WTC11 (cell line): Measurements from ENCODE around the gene USP47. TPM values are rescaled to one million over a fixed set of nuclear protein-coding genes. Genes with fewer than 3 reads are reported as not detected.

Experiments used
- ATAC-seq: fragments of 200-7000 bp; cut with Tn5 transposase; 2 replicates; pipeline ENCODE4 v1.10.0; 2021; ENCODE audit warnings: mild to moderate bottlenecking, moderate library complexity
- CTCF ChIA-PET: fragments of 300-600 bp; sonication (Branson Sonifier 250); formaldehyde crosslinking; loops from one replicate; lab custom pipeline; 2021; ENCODE audit warnings: antibody characterized with exemption; lab: Charles Lee
- POLR2A ChIA-PET: fragments of 350-600 bp; sonication (Branson Sonifier 250); formaldehyde crosslinking; loops from one replicate; lab custom pipeline; 2021; ENCODE audit warnings: antibody characterized with exemption; lab: Charles Lee
- DNase-seq: peaks from one replicate; pipeline ENCODE4 v3.0.0; 2021; ENCODE audit warnings: low spot score
- H3K27ac Mint-ChIP-seq: 2 replicates; pipeline ENCODE4 v1.8.0; 2021; ENCODE audit warnings: mixed read lengths
- H3K27me3 Mint-ChIP-seq: 2 replicates; pipeline ENCODE4 v1.8.0; 2021; ENCODE audit warnings: low read depth, mild to moderate bottlenecking, moderate library complexity, mixed read lengths
- H3K36me3 Mint-ChIP-seq: 2 replicates; pipeline ENCODE4 v1.8.0; 2021; ENCODE audit warnings: mixed read lengths
- H3K4me1 Mint-ChIP-seq: 2 replicates; pipeline ENCODE4 v1.8.0; 2022; ENCODE audit warnings: mixed read lengths
- H3K4me3 Mint-ChIP-seq: 2 replicates; pipeline ENCODE4 v1.8.0; 2021; ENCODE audit warnings: mild to moderate bottlenecking, moderate library complexity, mixed read lengths
- H3K9me3 Mint-ChIP-seq: 2 replicates; pipeline ENCODE4 v1.8.0; 2021; ENCODE audit warnings: mixed read lengths
- AR ChIP-seq: fragments of 250-450 bp; sonication (Bioruptor Pico); IDR thresholded peaks from 2 replicates; pipeline ENCODE4 v1.9.0; 2021; ENCODE audit warnings: mild to moderate bottlenecking
- ATF6 ChIP-seq: sonication (generic); formaldehyde crosslinking; IDR thresholded peaks from 2 replicates; pipeline ENCODE4 v1.8.1; 2023; ENCODE audit warnings: mild to moderate bottlenecking, missing genetic modification reagents
- CREB1 ChIP-seq: sonication (generic); formaldehyde crosslinking; IDR thresholded peaks from 2 replicates; pipeline ENCODE4 v1.8.0; 2023; ENCODE audit warnings: mild to moderate bottlenecking, missing genetic modification reagents
- ERG ChIP-seq: fragments of 250-450 bp; sonication (Bioruptor Pico); IDR thresholded peaks from 2 replicates; pipeline ENCODE4 v1.8.0; 2021; ENCODE audit warnings: mild to moderate bottlenecking
- KAT7 ChIP-seq: sonication (generic); formaldehyde crosslinking; IDR thresholded peaks from 2 replicates; pipeline ENCODE4 v1.8.1; 2023; ENCODE audit warnings: missing genetic modification reagents, mild to moderate bottlenecking, borderline replicate concordance
- MAX ChIP-seq: sonication (generic); formaldehyde crosslinking; IDR thresholded peaks from 2 replicates; pipeline ENCODE4 v1.8.0; 2022; ENCODE audit warnings: mild to moderate bottlenecking, missing genetic modification reagents
- MYBL2 ChIP-seq: sonication (generic); formaldehyde crosslinking; IDR thresholded peaks from 2 replicates; pipeline ENCODE4 v1.8.1; 2023; ENCODE audit warnings: mild to moderate bottlenecking, moderate library complexity, missing genetic modification reagents
- NR1H2 ChIP-seq: sonication (generic); formaldehyde crosslinking; IDR thresholded peaks from 2 replicates; pipeline ENCODE4 v1.9.0; 2021; ENCODE audit warnings: mild to moderate bottlenecking, moderate library complexity, missing genetic modification reagents
- PRRX2 ChIP-seq: fragments of 250-450 bp; sonication (Bioruptor Pico); IDR thresholded peaks from 2 replicates; pipeline ENCODE4 v1.8.0; 2021; ENCODE audit warnings: mild to moderate bottlenecking
- SMAD4 ChIP-seq: sonication (generic); formaldehyde crosslinking; IDR thresholded peaks from 2 replicates; pipeline ENCODE4 v1.8.0; 2022; ENCODE audit warnings: mild to moderate bottlenecking, missing genetic modification reagents
- USF1 ChIP-seq: sonication (generic); formaldehyde crosslinking; IDR thresholded peaks from 2 replicates; pipeline ENCODE4 v1.8.0; 2022; ENCODE audit warnings: mild to moderate bottlenecking, missing genetic modification reagents
- ZNF512 ChIP-seq: sonication (generic); formaldehyde crosslinking; IDR thresholded peaks from 2 replicates; pipeline ENCODE4 v1.8.1; 2022; ENCODE audit warnings: missing genetic modification reagents, borderline replicate concordance
- ZNF532 ChIP-seq: fragments of 250-450 bp; sonication (Bioruptor Pico); IDR thresholded peaks from 2 replicates; pipeline ENCODE4 v1.9.0; 2021; ENCODE audit warnings: mild to moderate bottlenecking, borderline replicate concordance
- ZNF671 ChIP-seq: fragments of 250-450 bp; sonication (Bioruptor Pico); IDR thresholded peaks from 2 replicates; pipeline ENCODE4 v1.8.0; 2021; ENCODE audit warnings: mild to moderate bottlenecking
- total RNA-seq: library from RNA; stranded (reverse); gene quantifications from 3 replicates; pipeline ENCODE4 v1.2.3, GENCODE V29; 2021

Gene USP47
- total RNA-seq, 1 experiment from 2014 or later = 19.7 TPM

- TF ChIP-seq ATF6 (CRISPR knock-in tag) (no peak), MAX (CRISPR knock-in tag) (no peak), NR1H2 (CRISPR knock-in tag) (no peak), PRRX2 (CRISPR knock-in tag) (no peak)
Observed at GRCh38 chr11:11937957-11938356, 96.2 kb downstream of the USP47 start (continued).

GRCh38 chr11:11940551-11940950, 98.8 kb downstream of the USP47 start:
- no peak for DNase-seq
- CTCF ChIA-PET = interaction anchor here (0.6 kb wide), 1 partner anchor 1414 kb away, joined by 4 read pairs; no protein-coding TSS in a partner anchor
- peak; percentile 82 for ATAC-seq

More at GRCh38 chr11:11940551-11940950, 98.8 kb downstream of the USP47 start:
- H3K27me3 Mint-ChIP-seq = no peaks in the 10 kb centered on the region
- no peak for TF ChIP-seq PRRX2 (CRISPR knock-in tag)
- TF ChIP-seq ERG = no peak
- no peak for TF ChIP-seq ZNF532 (CRISPR knock-in tag)
- no peak for TF ChIP-seq ZNF671 (CRISPR knock-in tag)
- TF ChIP-seq MYBL2 (CRISPR knock-in tag) = no peak
- TF ChIP-seq ZNF512 (CRISPR knock-in tag) = no peak
- no peak for TF ChIP-seq CREB1 (CRISPR knock-in tag)
- TF ChIP-seq USF1 (CRISPR knock-in tag) = no peak
- TF ChIP-seq KAT7 = no peak
- TF ChIP-seq AR (CRISPR knock-in tag) = no peak
- no peak for TF ChIP-seq SMAD4 (CRISPR knock-in tag)
- peaks cover 13% of the 10 kb centered on the region for H3K36me3 Mint-ChIP-seq
- peak overlapping the region; percentile 90 for H3K27ac Mint-ChIP-seq
- H3K4me1 Mint-ChIP-seq = peaks cover 11% of the 10 kb centered on the region
- no peaks in the 10 kb centered on the region for H3K9me3 Mint-ChIP-seq
- no peak overlapping the region for H3K4me3 Mint-ChIP-seq
- POLR2A ChIA-PET = no interaction called here
